ENCODE data around the gene SLC44A2. TPM values are rescaled to one million over a fixed set of nuclear protein-coding genes. Genes with fewer than 3 reads are reported as not detected.

The SLC44A2 gene
- total and polyA plus RNA-seq, 2 of the 8 experiments (the other 6 are each of a cell fraction or from before 2014, with no cell fraction given), result 105 to 120 TPM

- TF ChIP-seq BCL11A (IDR thresholded peaks at IDR 0.05; ENCODE audit: low read depth in 2 of 2, low read length in 2 of 2) (no peak), EGR1 (IDR thresholded peaks at IDR 0.05; ENCODE audit: borderline replicate concordance, low read depth, low read length) (no peak), POLR2A (IDR thresholded peaks at IDR 0.05; ENCODE audit: control extremely low read depth in 1 of 2, low read depth in 2 of 2, low read length in 2 of 2) (no peak), PHF8 (conservative IDR thresholded peaks at IDR 0.05; ENCODE audit: low read depth, low read length) (no peak), USF2 (IDR thresholded peaks at IDR 0.05; ENCODE audit: low read length) (no peak), MAX (IDR thresholded peaks at IDR 0.05) (no peak)
Measured at GRCh38 chr19:10646456-10647159, 21.3 kb downstream of the SLC44A2 start (continued).

Data from H1 (cell line).